ENCODE measurements around the gene ZNF225.
"Not testable (repeated sequence)": the region's sequence is repeated elsewhere in the genome, so short reads cannot be mapped to it uniquely, and the experiment has no call there.

The ZNF225 gene

GRCh38 chr19:44112802-44113137 lies 429 bp upstream of the ZNF225 start:
- POLR2A ChIA-PET = interaction anchor here (2.1 kb wide), 1 partner anchor 53 kb away, joined by 10 read pairs; the partner anchor contains the start of gene ZNF226
- CTCF ChIA-PET = interaction anchor here (0.6 kb wide), 1 partner anchor 162 kb away, joined by 4 read pairs; the partner anchor contains the start of gene ZNF221

GRCh38 chr19:44113784-44114390 lies 688 bp downstream of the ZNF225 start:
- POLR2A ChIA-PET = interaction anchor here (0.6 to 2.1 kb wide), 4 partner anchors 28 to 391 kb away, joined by 3 to 10 read pairs (median 4); partner anchors contain the start of genes ZNF226 and ZNF227

More at GRCh38 chr19:44112802-44113137, 429 bp upstream of the ZNF225 start:
- TF ChIP-seq L3MBTL2 (conservative IDR thresholded peaks at IDR 0.05) = 0 out of 2 replicates have a peak, but pooled peaks have one; percentile 27
- no peak for TF ChIP-seq ARNT (IDR thresholded peaks at IDR 0.05)
- TF ChIP-seq FOXM1 (IDR thresholded peaks at IDR 0.05; ENCODE audit: borderline replicate concordance) = no peak
- DNase-seq (ENCODE audit: extremely low spot score) = no peak

GRCh38 chr19:44121162-44121561 lies 8.0 kb downstream of the ZNF225 start:
- DNase-seq (ENCODE audit: extremely low spot score); POLR2A ChIA-PET: not testable (repeated sequence)
- CTCF ChIA-PET = interaction anchor here (0.9 kb wide), 1 partner anchor 72 kb away, joined by 3 read pairs; no protein-coding TSS in a partner anchor

More at GRCh38 chr19:44113784-44114390, 688 bp downstream of the ZNF225 start:
- peak; percentile 9 for DNase-seq (ENCODE audit: extremely low spot score)
- no peak for TF ChIP-seq FOXK2 (IDR thresholded peaks at IDR 0.05)
- no peak for TF ChIP-seq NFRKB (IDR thresholded peaks at IDR 0.05)
- no peak for TF ChIP-seq SUZ12 (IDR thresholded peaks at IDR 0.05)
- TF ChIP-seq ZNF384 (IDR thresholded peaks at IDR 0.05) = no peak
- no peak for TF ChIP-seq SP1 (IDR thresholded peaks at IDR 0.05)
- TF ChIP-seq FOXM1 (IDR thresholded peaks at IDR 0.05; ENCODE audit: borderline replicate concordance) = no peak
- no peak for TF ChIP-seq CTBP1 (IDR thresholded peaks at IDR 0.05; ENCODE audit: borderline replicate concordance)
- no peak for TF ChIP-seq ELF4 (IDR thresholded peaks at IDR 0.05)
- TF ChIP-seq LEF1 (IDR thresholded peaks at IDR 0.05; ENCODE audit: borderline replicate concordance) = no peak
- no peak for TF ChIP-seq FOXA1 (IDR thresholded peaks at IDR 0.05)
- no peak for TF ChIP-seq ARNT (IDR thresholded peaks at IDR 0.05)
- TF ChIP-seq L3MBTL2 (conservative IDR thresholded peaks at IDR 0.05) = no peak
- TF ChIP-seq HDGF (IDR thresholded peaks at IDR 0.05; ENCODE audit: borderline replicate concordance) = no peak
- TF ChIP-seq TARDBP (IDR thresholded peaks at IDR 0.05) = no peak
- no peak for TF ChIP-seq BHLHE40 (IDR thresholded peaks at IDR 0.05; ENCODE audit: borderline replicate concordance)
- no peak for TF ChIP-seq PKNOX1 (IDR thresholded peaks at IDR 0.05)
- CTCF ChIA-PET = no interaction called here

GRCh38 chr19:44131955-44132354 lies 18.8 kb downstream of the ZNF225 start:
- TF ChIP-seq BHLHE40 (IDR thresholded peaks at IDR 0.05; ENCODE audit: borderline replicate concordance) (no peak), ELF4 (IDR thresholded peaks at IDR 0.05) (no peak), FOXM1 (IDR thresholded peaks at IDR 0.05; ENCODE audit: borderline replicate concordance) (no peak), TARDBP (IDR thresholded peaks at IDR 0.05) (no peak), PKNOX1 (IDR thresholded peaks at IDR 0.05) (no peak), ARNT (IDR thresholded peaks at IDR 0.05) (no peak), SP1 (IDR thresholded peaks at IDR 0.05) (no peak), LEF1 (IDR thresholded peaks at IDR 0.05; ENCODE audit: borderline replicate concordance) (no peak), SUZ12 (IDR thresholded peaks at IDR 0.05) (no peak)
- POLR2A ChIA-PET = interaction anchor here (0.6 kb wide), 1 partner anchor 116 kb away, joined by 3 read pairs; no protein-coding TSS in a partner anchor
- no peak for DNase-seq (ENCODE audit: extremely low spot score)
- CTCF ChIA-PET = no interaction called here

- ChIA-PET POLR2A (interaction anchor here (1.3 kb wide), 1 partner anchor 27 kb away, joined by 4 read pairs; no protein-coding TSS in a partner anchor), CTCF (interaction anchor here (0.6 kb wide), 1 partner anchor 430 kb away, joined by 3 read pairs; no protein-coding TSS in a partner anchor)
- TF ChIP-seq NFRKB (IDR thresholded peaks at IDR 0.05) (no peak), BHLHE40 (IDR thresholded peaks at IDR 0.05; ENCODE audit: borderline replicate concordance) (no peak), LEF1 (IDR thresholded peaks at IDR 0.05; ENCODE audit: borderline replicate concordance) (no peak), L3MBTL2 (conservative IDR thresholded peaks at IDR 0.05) (peak; percentile 79), ELF4 (IDR thresholded peaks at IDR 0.05) (peak; percentile 65), FOXK2 (IDR thresholded peaks at IDR 0.05) (no peak), PKNOX1 (IDR thresholded peaks at IDR 0.05) (peak; percentile 64; the same call in 1 of the 2 replicates)
- DNase-seq (ENCODE audit: extremely low spot score) = peak; percentile 82
These were observed 28.2 kb downstream of the ZNF225 start, which contains the start of gene ZNF234 for GRCh38 chr19:44141191-44142058. TSS of gene ZNF234 (plus strand) at chr19:44141554. CDS start at chr19:44144633, 3,079 bp downstream.

- TF ChIP-seq BHLHE40 (IDR thresholded peaks at IDR 0.05; ENCODE audit: borderline replicate concordance) (no peak), TARDBP (IDR thresholded peaks at IDR 0.05) (no peak)
- ChIA-PET CTCF (interaction anchor here (0.6 kb wide), 1 partner anchor 430 kb away, joined by 3 read pairs; no protein-coding TSS in a partner anchor), POLR2A (interaction anchor here (1.3 kb wide), 1 partner anchor 28 kb away, joined by 4 read pairs; no protein-coding TSS in a partner anchor)
- peak; percentile 4 for DNase-seq (ENCODE audit: extremely low spot score)
These were observed 28.8 kb downstream of the ZNF225 start for GRCh38 chr19:44142059-44142433.
